ENCODE data around the gene FOSL2.

FOSL2 gene

DNA sequence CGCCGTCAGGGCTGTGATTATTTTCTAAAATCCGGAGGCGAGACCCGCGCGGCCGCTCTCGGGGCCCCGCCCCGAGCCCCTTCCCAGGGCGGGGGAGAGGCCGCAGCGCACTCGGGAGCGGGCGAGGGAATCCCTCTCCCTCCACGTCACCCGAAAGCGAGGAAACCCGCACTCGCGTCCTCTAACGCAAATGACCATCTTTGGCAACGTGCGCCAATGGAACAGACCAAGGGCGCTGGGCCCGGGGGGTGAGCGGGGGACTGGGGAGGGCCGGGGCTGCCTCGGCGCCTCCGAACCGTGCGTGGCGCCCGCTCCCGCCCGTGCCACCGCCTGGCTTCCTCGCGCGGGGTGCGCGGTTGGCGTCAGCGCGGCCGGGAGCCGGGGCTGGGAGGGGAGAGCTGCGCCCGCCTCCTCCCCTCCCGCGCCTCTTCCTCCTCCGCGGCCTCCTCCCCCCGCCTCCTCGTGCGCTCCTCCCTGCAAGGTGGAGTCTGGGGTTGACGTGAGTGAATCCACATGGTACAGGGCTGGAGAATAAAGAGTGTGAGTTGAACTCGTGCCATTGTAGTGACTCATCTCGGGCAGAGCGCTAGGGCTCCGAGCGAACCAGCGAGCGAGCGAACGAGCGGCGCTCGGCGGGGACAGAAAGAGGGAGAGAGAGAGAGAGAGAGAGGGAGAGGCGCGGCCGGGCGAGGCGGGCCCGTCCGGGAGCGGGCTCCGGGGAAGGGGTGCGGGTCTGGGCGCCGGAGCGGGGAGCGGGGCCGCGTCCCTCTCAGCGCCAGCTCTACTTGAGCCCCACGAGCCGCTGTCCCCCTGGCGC, at the start of gene FOSL2:
Gene FOSL2, plus strand, starts transcription at position 562 of the 817 bp plus-strand sequence. CDS start 863 bp downstream, outside the sequence.
- in situ Hi-C loops (cut with MboI; ENCODE audit: low pct_unique_long_range_greater_than_20kb, low sequenced_read_pairs, unreplicated experiment) = no loop called here
- DNase-seq (ENCODE audit: low spot score) = peak; percentile 94
- TF ChIP-seq, protein P1, sequence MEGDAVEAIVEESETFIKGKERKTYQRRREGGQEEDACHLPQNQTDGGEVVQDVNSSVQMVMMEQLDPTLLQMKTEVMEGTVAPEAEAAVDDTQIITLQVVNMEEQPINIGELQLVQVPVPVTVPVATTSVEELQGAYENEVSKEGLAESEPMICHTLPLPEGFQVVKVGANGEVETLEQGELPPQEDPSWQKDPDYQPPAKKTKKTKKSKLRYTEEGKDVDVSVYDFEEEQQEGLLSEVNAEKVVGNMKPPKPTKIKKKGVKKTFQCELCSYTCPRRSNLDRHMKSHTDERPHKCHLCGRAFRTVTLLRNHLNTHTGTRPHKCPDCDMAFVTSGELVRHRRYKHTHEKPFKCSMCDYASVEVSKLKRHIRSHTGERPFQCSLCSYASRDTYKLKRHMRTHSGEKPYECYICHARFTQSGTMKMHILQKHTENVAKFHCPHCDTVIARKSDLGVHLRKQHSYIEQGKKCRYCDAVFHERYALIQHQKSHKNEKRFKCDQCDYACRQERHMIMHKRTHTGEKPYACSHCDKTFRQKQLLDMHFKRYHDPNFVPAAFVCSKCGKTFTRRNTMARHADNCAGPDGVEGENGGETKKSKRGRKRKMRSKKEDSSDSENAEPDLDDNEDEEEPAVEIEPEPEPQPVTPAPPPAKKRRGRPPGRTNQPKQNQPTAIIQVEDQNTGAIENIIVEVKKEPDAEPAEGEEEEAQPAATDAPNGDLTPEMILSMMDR (IDR thresholded peaks at IDR 0.05; ENCODE audit: extremely low read depth, insufficient read depth, missing control alignments) = no peak

GRCh38 chr2:28343184-28343942, 49.3 kb upstream of the FOSL2 start:
- TF ChIP-seq, protein P1 (IDR thresholded peaks at IDR 0.05; ENCODE audit: extremely low read depth, insufficient read depth, missing control alignments) = no peak
- in situ Hi-C loops (cut with MboI; ENCODE audit: low pct_unique_long_range_greater_than_20kb, low sequenced_read_pairs, unreplicated experiment) = no loop called here
- no peak for DNase-seq (ENCODE audit: low spot score)

GRCh38 chr2:28343971-28344715, 48.5 kb upstream of the FOSL2 start:
- DNase-seq (ENCODE audit: low spot score) = no peak
- in situ Hi-C loops (cut with MboI; ENCODE audit: low pct_unique_long_range_greater_than_20kb, low sequenced_read_pairs, unreplicated experiment) = no loop called here
- TF ChIP-seq, protein P1 (IDR thresholded peaks at IDR 0.05; ENCODE audit: extremely low read depth, insufficient read depth, missing control alignments) = no peak

DNA sequence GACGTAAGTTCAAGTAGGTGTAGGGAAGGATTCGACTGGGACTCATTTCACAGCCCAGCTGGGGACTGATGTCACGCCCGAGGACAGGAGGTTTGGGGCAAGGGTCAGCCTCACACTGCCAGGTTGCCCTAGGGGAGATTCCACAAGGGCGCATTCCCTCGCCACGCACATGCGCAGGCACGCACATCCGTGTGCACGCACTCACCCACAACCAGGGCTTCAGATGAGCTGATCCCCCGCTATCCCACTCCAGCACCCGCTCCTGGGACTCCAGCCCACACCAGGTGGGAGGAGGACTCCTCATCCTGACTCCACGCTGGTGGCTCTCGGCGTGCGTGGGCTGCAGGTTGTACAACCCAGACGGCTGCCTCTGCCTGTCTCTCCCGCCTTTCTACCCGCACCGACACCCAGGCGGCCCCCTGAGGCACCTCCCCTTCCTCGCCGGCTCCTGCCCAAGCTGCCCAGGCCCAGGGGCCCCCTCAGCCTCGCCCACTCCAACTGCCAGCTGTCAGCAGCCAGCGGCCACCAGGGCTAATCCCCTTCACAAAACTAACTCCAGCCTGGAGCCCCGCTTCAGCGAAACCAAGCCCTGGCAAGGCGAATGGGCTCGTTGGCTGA, 47.8 kb upstream of the FOSL2 start:
- in situ Hi-C loops (cut with MboI; ENCODE audit: low pct_unique_long_range_greater_than_20kb, low sequenced_read_pairs, unreplicated experiment) = no loop called here

DNA sequence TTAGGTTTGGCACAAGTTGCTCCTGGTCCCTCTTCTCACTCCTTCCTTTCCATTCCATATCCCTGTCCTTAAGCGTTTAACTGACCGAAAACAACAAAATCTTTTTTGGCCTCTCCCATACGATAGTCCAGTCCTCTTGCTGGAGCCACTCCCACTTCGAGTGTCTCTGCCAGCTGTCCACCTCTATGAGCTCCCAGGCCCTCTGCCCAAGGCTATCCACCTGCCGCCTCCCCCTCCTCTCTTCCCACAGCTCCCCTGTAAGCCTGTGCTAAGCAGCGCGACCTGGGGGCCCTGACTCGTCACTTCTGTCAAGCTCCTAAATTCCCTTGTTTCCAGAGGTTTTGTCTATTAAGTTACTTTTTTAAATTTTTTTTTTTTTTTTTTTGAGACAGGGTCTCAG, 47.0 kb upstream of the FOSL2 start:
- TF ChIP-seq, protein P1 (IDR thresholded peaks at IDR 0.05; ENCODE audit: extremely low read depth, insufficient read depth, missing control alignments) = no peak
- in situ Hi-C loops (cut with MboI; ENCODE audit: low pct_unique_long_range_greater_than_20kb, low sequenced_read_pairs, unreplicated experiment) = no loop called here
- DNase-seq (ENCODE audit: low spot score) = no peak

More for the DNA sequence above, 47.8 kb upstream of the FOSL2 start:
- DNase-seq (ENCODE audit: low spot score) = no peak
- TF ChIP-seq, protein P1 (IDR thresholded peaks at IDR 0.05; ENCODE audit: extremely low read depth, insufficient read depth, missing control alignments) = no peak

- DNase-seq (ENCODE audit: low spot score) = no peak
- in situ Hi-C loops (cut with MboI; ENCODE audit: low pct_unique_long_range_greater_than_20kb, low sequenced_read_pairs, unreplicated experiment) = no loop called here
- TF ChIP-seq, protein P1 (IDR thresholded peaks at IDR 0.05; ENCODE audit: extremely low read depth, insufficient read depth, missing control alignments) = no peak
Measured at GRCh38 chr2:28346587-28346986, 46.1 kb upstream of the FOSL2 start.

Data from GM13977 (cell line).